Measurements from ENCODE around the gene TBC1D22B. TPM values are rescaled to one million over a fixed set of nuclear protein-coding genes. Genes with fewer than 3 reads are reported as not detected.

Gene TBC1D22B
- total RNA-seq, 1 experiment from 2014 or later: 12.9 TPM

- no peak overlapping the region for H4K91ac ChIP-seq (ENCODE audit: insufficient read length, low read depth, low read length)
- H4K20me1 ChIP-seq (ENCODE audit: control insufficient read depth, insufficient read depth, insufficient read length): no peaks in the 10 kb centered on the region
- no peak overlapping the region for H3K9ac ChIP-seq (ENCODE audit: extremely low read depth, insufficient read length, low read length)
- H2BK120ac ChIP-seq (ENCODE audit: low read depth, low read length, poor library complexity, severe bottlenecking): no peak overlapping the region
- H3K9me3 ChIP-seq (ENCODE audit: control insufficient read depth, low read depth, low read length): no peaks in the 10 kb centered on the region
- H3K23me2 ChIP-seq (ENCODE audit: insufficient read length, low read depth, low read length, poor library complexity, severe bottlenecking): no peaks in the 10 kb centered on the region
- no peak overlapping the region for H3K4me2 ChIP-seq (ENCODE audit: insufficient read depth, insufficient read length, low read length)
- no peak overlapping the region for H3K18ac ChIP-seq (ENCODE audit: insufficient read length, low read depth, low read length)
- H3K56ac ChIP-seq (ENCODE audit: insufficient read length, low read depth, low read length): no peak overlapping the region
- no peak for TF ChIP-seq CTCF (conservative IDR thresholded peaks at IDR 0.05)
- Mint-ChIP-seq H3K36me3 (ENCODE audit: insufficient read depth in 1 of 3, low read depth in 3 of 3) (peaks cover 5 to 10% (median 5%) of the 10 kb centered on the region in 3 experiments; a peak in 5 of 7 replicates), H3K9me3 (no peaks in the 10 kb centered on the region), H3K4me3 (no peak overlapping the region), H3K27ac (peak overlapping the region; percentile 43 to 91 (median 73); a peak in 4 of 7 replicates), H3K4me1 (peaks cover 41 to 44% of the 10 kb centered on the region in 2 experiments), H3K27me3 (ENCODE audit: low read depth) (no peaks in the 10 kb centered on the region)
- H4K8ac ChIP-seq (replicated peaks; ENCODE audit: insufficient read length, low read depth, low read length): no peak overlapping the region
- H2BK20ac ChIP-seq (ENCODE audit: low read depth, low read length, poor library complexity, severe bottlenecking): no peak overlapping the region
- no peak overlapping the region for H3K27ac ChIP-seq (ENCODE audit: insufficient read length, low read depth, low read length)
- no peak overlapping the region for H2AK5ac ChIP-seq (ENCODE audit: insufficient read length, low read length)
- H3K4me1 ChIP-seq (ENCODE audit: insufficient read depth, low read length): no peaks in the 10 kb centered on the region; the same call in 1 of the 2 replicates
- no peaks in the 10 kb centered on the region for H3K79me1 ChIP-seq (ENCODE audit: insufficient read depth, low read depth, low read length, poor library complexity, severe bottlenecking)
- H4K5ac ChIP-seq (ENCODE audit: insufficient read length, low read depth, low read length): no peak overlapping the region
- no peak overlapping the region for H3K23ac ChIP-seq (ENCODE audit: insufficient read length, low read depth, low read length)
- H3K14ac ChIP-seq (ENCODE audit: insufficient read depth, low read length): no peak overlapping the region
- no peak overlapping the region for H3K4ac ChIP-seq (ENCODE audit: low read depth, low read length)
- peaks cover 10% of the 10 kb centered on the region; the same call in 1 of the 2 replicates for H3K79me2 ChIP-seq (ENCODE audit: insufficient read depth, low read length)
- DNase-seq: no peak
- no peaks in the 10 kb centered on the region for H3K27me3 ChIP-seq (ENCODE audit: insufficient read depth, low read length)
- H2BK15ac ChIP-seq (ENCODE audit: low read depth, low read length): no peak overlapping the region
- H3T11ph ChIP-seq (ENCODE audit: low read length): no peak overlapping the region
- no peak overlapping the region for H2BK5ac ChIP-seq (ENCODE audit: insufficient read length, low read length)
- no peak overlapping the region for H2AFZ ChIP-seq (ENCODE audit: low read length)
- no peak overlapping the region for H2BK12ac ChIP-seq (ENCODE audit: insufficient read length, low read depth, low read length)
- no CpG with 5 or more reads among the region's 2 CpGs for WGBS (ENCODE audit: extremely low coverage, insufficient read length, low lambda C conversion rate)
Measured at GRCh38 chr6:37265001-37265400, 7.4 kb downstream of the TBC1D22B start.
